Endothelial cell of umbilical vein (primary cell): ENCODE measurements around the gene PPP1R12C. TPM values are rescaled to one million over a fixed set of nuclear protein-coding genes. Genes with fewer than 3 reads are reported as not detected.

Experiments used
- BruUV-seq: library from RNA; stranded (reverse); fragments of 400-500 nt; replicated peaks from 2 replicates; lab custom pipeline; 2021; lab: Mats Ljungman, UMichigan
- CTCF ChIA-PET: fragments of 300-600, 350-600 bp; sonication (Branson Sonifier 250); formaldehyde crosslinking; loops from one replicate; lab custom pipeline; 2021; ENCODE audit warnings: antibody characterized with exemption, inconsistent platforms; lab: Charles Lee
- POLR2A ChIA-PET: fragments of 300-600, 350-600 bp; sonication (Branson Sonifier 250); formaldehyde crosslinking; loops from one replicate; lab custom pipeline; 2021; ENCODE audit warnings: antibody characterized with exemption, inconsistent platforms; lab: Charles Lee
- DNase-seq: peaks from one replicate; pipeline ENCODE4 v3.0.0-alpha.2; 2011; ENCODE audit warnings: low read depth, low spot score
- FAIRE-seq: peaks from 2 replicates; lab custom pipeline; 2011; peaks lifted over from hg19 to GRCh38; lab: Jason Lieb, UNC
- H2AFZ ChIP-seq: 2 replicates; pipeline ENCODE4 v1.6.0; 2012; ENCODE audit warnings: low read depth, low read length, control low read depth, inconsistent platforms
- H3K27ac ChIP-seq: 2 replicates; pipeline ENCODE4 v1.5.1; 2011; ENCODE audit warnings: low read depth, mild to moderate bottlenecking, control low read depth, low read length, moderate library complexity; ENCODE audit not compliant: insufficient read depth
- H3K27me3 ChIP-seq, 2 experiments: 2 replicates each; pipeline versions ENCODE4 v1.6.0 to v1.6.1; 2011; ENCODE audit warnings: low read length in 2 of 2, mixed read lengths in 1 of 2; ENCODE audit not compliant: control insufficient read depth in 2 of 2, insufficient read depth in 2 of 2
- H3K36me3 ChIP-seq, 2 experiments: 2 replicates in 1 of 2; 3 replicates in 1 of 2; pipeline ENCODE4 v1.5.1; 2011; ENCODE audit warnings: low read length in 2 of 2, mild to moderate bottlenecking in 1 of 2, moderate library complexity in 1 of 2; ENCODE audit not compliant: control insufficient read depth in 2 of 2, insufficient read depth in 2 of 2; ENCODE audit errors: extremely low read depth in 1 of 2
- H3K4me1 ChIP-seq: 3 replicates; pipeline ENCODE4 v1.5.1; 2011; ENCODE audit warnings: mild to moderate bottlenecking, low read length; ENCODE audit not compliant: control insufficient read depth, insufficient read depth; ENCODE audit errors: extremely low read depth
- H3K4me2 ChIP-seq: 2 replicates; pipeline ENCODE4 v1.6.1; 2011; ENCODE audit warnings: low read length, control low read depth, mixed read lengths; ENCODE audit not compliant: insufficient read depth
- H3K4me3 ChIP-seq, 3 experiments: fragments of 200-600 bp in 1 of 3; sonication (generic), shearing (Covaris generic) in 1 of 3; replicated peaks in 1 of 3; 2 replicates each; pipeline ENCODE4 v1.5.1; 2011 to 2016; ENCODE audit warnings: control low read depth in 3 of 3, low read length in 3 of 3, mild to moderate bottlenecking in 2 of 3, inconsistent platforms in 1 of 3, low read depth in 1 of 3, moderate library complexity in 1 of 3; ENCODE audit not compliant: insufficient read depth in 1 of 3
- H3K79me2 ChIP-seq: 2 replicates; pipeline ENCODE4 v1.6.0; 2012; ENCODE audit warnings: low read length, inconsistent platforms; ENCODE audit not compliant: control insufficient read depth, insufficient read depth
- H3K9ac ChIP-seq: replicated peaks from 2 replicates; pipeline ENCODE3; 2011; ENCODE audit warnings: low read length, control low read depth; ENCODE audit not compliant: insufficient read depth; ENCODE audit errors: extremely low read depth
- H3K9me1 ChIP-seq: replicated peaks from 3 replicates; pipeline ENCODE4 v1.6.0; 2011; ENCODE audit warnings: mild to moderate bottlenecking, low read length; ENCODE audit not compliant: control insufficient read depth, insufficient read depth; ENCODE audit errors: extremely low read depth
- H3K9me3 ChIP-seq: replicated peaks from 2 replicates; pipeline ENCODE4 v1.5.1; 2012; ENCODE audit warnings: low read length, inconsistent platforms; ENCODE audit not compliant: control insufficient read depth, insufficient read depth
- H4K20me1 ChIP-seq: replicated peaks from 2 replicates; pipeline ENCODE3; 2011; ENCODE audit warnings: mild to moderate bottlenecking, low read length; ENCODE audit not compliant: control insufficient read depth, insufficient read depth; ENCODE audit errors: extremely low read depth
- EZH2 ChIP-seq: IDR thresholded peaks from 2 replicates; pipeline ENCODE4 v1.6.1; 2012; ENCODE audit warnings: borderline replicate concordance, low read depth, mild to moderate bottlenecking, moderate library complexity, low read length, inconsistent platforms; ENCODE audit not compliant: severe bottlenecking
- POLR2AphosphoS5 ChIP-seq: IDR thresholded peaks from 2 replicates; pipeline ENCODE4 v1.6.1; 2012; ENCODE audit warnings: low read depth, mild to moderate bottlenecking, control low read depth, low read length, moderate library complexity; ENCODE audit not compliant: insufficient read depth
- dilution Hi-C: fragments of 300-500 bp; cut with MboI; formaldehyde crosslinking; loops from one replicate; pipeline ENCODE4 v1.15.0; 2019; ENCODE audit warnings: low sequenced_read_pairs; ENCODE audit not compliant: extremely low pct_ligation_motif_present
- intact Hi-C: fragments of 100-400 bp; cut with micrococcal nuclease; formaldehyde crosslinking; loops from one replicate; pipeline ENCODE4 v1.10.0; 2022
- polyA plus RNA-seq, 4 experiments: library from polyadenylated mRNA; depleted of rRNA in 3 of 4; stranded (reverse) in 3 of 4; unstranded in 1 of 4; fragments of >200 nt; gene quantifications; 2 replicates each; pipeline versions ENCODE4 v1.2.1 to v1.2.3, GENCODE V29; 2011 to 2012; ENCODE audit warnings: missing spikeins in 1 of 4
- total RNA-seq: library from RNA; stranded (reverse); gene quantifications from 2 replicates; pipeline ENCODE4 v1.2.3, GENCODE V29; 2021
- TF ChIP-seq, protein P1 (sequence below): IDR thresholded peaks from 2 replicates; pipeline ENCODE4 v1.6.1; 2011; ENCODE audit not compliant: insufficient read depth, insufficient read length
- TF ChIP-seq, protein P2 (sequence below), 2 donors: IDR thresholded peaks; 1 replicate in 1 of 2; 2 replicates in 1 of 2; pipeline ENCODE4 v1.5.1; 2011; ENCODE audit warnings: low read length in 2 of 2, mild to moderate bottlenecking in 2 of 2, moderate library complexity in 2 of 2, control low read depth in 1 of 2, inconsistent platforms in 1 of 2, low read depth in 1 of 2; ENCODE audit not compliant: insufficient read depth in 1 of 2; ENCODE audit errors: extremely low read depth in 1 of 2

PPP1R12C gene
- total and polyA plus RNA-seq, 2 donors (not counting 3 experiments of a cell fraction or from before 2014, with no cell fraction given), result 69.5 to 149 TPM

- Histone ChIP-seq H3K27me3 (peaks cover 0 to 3% of the 10 kb centered on the region in 2 experiments), H2AFZ (peak overlapping the region; percentile 86), H4K20me1 (no peaks in the 10 kb centered on the region), H3K9me1 (no peaks in the 10 kb centered on the region), H3K9ac (no peak overlapping the region), H3K4me1 (peaks cover 23% of the 10 kb centered on the region), H3K4me2 (peak overlapping the region; percentile 66), H3K36me3 (no peaks in the 10 kb centered on the region), H3K4me3 (peak overlapping the region in 2 of 3 experiments; percentile 2 to 14), H3K27ac (no peak overlapping the region), H3K79me2 (no peaks in the 10 kb centered on the region), H3K9me3 (no peaks in the 10 kb centered on the region)
- ChIA-PET POLR2A (interaction anchor here (0.6 kb wide), 1 partner anchor 572 kb away, joined by 3 read pairs; the partner anchor contains the start of gene U2AF2), CTCF (interaction anchor here (1.1 kb wide), 1 partner anchor 79 kb away, joined by 3 read pairs; no protein-coding TSS in a partner anchor)
- TF ChIP-seq EZH2 (no peak), POLR2AphosphoS5 (no peak)
- TF ChIP-seq, protein P1, sequence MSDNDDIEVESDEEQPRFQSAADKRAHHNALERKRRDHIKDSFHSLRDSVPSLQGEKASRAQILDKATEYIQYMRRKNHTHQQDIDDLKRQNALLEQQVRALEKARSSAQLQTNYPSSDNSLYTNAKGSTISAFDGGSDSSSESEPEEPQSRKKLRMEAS, result peak; percentile 25
- TF ChIP-seq, protein P2, sequence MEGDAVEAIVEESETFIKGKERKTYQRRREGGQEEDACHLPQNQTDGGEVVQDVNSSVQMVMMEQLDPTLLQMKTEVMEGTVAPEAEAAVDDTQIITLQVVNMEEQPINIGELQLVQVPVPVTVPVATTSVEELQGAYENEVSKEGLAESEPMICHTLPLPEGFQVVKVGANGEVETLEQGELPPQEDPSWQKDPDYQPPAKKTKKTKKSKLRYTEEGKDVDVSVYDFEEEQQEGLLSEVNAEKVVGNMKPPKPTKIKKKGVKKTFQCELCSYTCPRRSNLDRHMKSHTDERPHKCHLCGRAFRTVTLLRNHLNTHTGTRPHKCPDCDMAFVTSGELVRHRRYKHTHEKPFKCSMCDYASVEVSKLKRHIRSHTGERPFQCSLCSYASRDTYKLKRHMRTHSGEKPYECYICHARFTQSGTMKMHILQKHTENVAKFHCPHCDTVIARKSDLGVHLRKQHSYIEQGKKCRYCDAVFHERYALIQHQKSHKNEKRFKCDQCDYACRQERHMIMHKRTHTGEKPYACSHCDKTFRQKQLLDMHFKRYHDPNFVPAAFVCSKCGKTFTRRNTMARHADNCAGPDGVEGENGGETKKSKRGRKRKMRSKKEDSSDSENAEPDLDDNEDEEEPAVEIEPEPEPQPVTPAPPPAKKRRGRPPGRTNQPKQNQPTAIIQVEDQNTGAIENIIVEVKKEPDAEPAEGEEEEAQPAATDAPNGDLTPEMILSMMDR (IDR thresholded peaks at IDR 0.05; ENCODE audit: extremely low read depth in 1 of 2, insufficient read depth in 1 of 2, low read depth in 1 of 2, low read length in 2 of 2), result no peak
- peak; percentile 70 for DNase-seq
- peak; percentile 67 for FAIRE-seq
- dilution Hi-C loops, result no loop called here
- intact Hi-C loops, result loop anchor here (5.0 kb wide), 1 partner anchor 620 kb away; the partner anchor contains the start of gene LENG9
- no TSS peak for BruUV-seq
Measured at GRCh38 chr19:55082020-55082851, 35.2 kb downstream of the PPP1R12C start.
